ENCODE data around the gene ANKRD50.

- TF ChIP-seq, protein P1, sequence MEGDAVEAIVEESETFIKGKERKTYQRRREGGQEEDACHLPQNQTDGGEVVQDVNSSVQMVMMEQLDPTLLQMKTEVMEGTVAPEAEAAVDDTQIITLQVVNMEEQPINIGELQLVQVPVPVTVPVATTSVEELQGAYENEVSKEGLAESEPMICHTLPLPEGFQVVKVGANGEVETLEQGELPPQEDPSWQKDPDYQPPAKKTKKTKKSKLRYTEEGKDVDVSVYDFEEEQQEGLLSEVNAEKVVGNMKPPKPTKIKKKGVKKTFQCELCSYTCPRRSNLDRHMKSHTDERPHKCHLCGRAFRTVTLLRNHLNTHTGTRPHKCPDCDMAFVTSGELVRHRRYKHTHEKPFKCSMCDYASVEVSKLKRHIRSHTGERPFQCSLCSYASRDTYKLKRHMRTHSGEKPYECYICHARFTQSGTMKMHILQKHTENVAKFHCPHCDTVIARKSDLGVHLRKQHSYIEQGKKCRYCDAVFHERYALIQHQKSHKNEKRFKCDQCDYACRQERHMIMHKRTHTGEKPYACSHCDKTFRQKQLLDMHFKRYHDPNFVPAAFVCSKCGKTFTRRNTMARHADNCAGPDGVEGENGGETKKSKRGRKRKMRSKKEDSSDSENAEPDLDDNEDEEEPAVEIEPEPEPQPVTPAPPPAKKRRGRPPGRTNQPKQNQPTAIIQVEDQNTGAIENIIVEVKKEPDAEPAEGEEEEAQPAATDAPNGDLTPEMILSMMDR (IDR thresholded peaks at IDR 0.05), result no peak
- TF ChIP-seq POLR2AphosphoS5 (IDR thresholded peaks at IDR 0.05; ENCODE audit: low read depth, low read length), result no peak
- TF ChIP-seq TCF7L2 (IDR thresholded peaks at IDR 0.05; ENCODE audit: low read depth, low read length), result no peak
- TF ChIP-seq, protein P2, sequence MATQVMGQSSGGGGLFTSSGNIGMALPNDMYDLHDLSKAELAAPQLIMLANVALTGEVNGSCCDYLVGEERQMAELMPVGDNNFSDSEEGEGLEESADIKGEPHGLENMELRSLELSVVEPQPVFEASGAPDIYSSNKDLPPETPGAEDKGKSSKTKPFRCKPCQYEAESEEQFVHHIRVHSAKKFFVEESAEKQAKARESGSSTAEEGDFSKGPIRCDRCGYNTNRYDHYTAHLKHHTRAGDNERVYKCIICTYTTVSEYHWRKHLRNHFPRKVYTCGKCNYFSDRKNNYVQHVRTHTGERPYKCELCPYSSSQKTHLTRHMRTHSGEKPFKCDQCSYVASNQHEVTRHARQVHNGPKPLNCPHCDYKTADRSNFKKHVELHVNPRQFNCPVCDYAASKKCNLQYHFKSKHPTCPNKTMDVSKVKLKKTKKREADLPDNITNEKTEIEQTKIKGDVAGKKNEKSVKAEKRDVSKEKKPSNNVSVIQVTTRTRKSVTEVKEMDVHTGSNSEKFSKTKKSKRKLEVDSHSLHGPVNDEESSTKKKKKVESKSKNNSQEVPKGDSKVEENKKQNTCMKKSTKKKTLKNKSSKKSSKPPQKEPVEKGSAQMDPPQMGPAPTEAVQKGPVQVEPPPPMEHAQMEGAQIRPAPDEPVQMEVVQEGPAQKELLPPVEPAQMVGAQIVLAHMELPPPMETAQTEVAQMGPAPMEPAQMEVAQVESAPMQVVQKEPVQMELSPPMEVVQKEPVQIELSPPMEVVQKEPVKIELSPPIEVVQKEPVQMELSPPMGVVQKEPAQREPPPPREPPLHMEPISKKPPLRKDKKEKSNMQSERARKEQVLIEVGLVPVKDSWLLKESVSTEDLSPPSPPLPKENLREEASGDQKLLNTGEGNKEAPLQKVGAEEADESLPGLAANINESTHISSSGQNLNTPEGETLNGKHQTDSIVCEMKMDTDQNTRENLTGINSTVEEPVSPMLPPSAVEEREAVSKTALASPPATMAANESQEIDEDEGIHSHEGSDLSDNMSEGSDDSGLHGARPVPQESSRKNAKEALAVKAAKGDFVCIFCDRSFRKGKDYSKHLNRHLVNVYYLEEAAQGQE (IDR thresholded peaks at IDR 0.05; ENCODE audit: insufficient read depth in 1 of 2, low read depth in 2 of 2, low read length in 1 of 2), result no peak
- TF ChIP-seq SIN3A (IDR thresholded peaks at IDR 0.05; ENCODE audit: borderline replicate concordance, insufficient read depth, low read depth, low read length), result no peak
Observed at GRCh38 chr4:124754681-124755080, 42.1 kb upstream of the ANKRD50 start.

Data from Panc1 (cell line).